Ectodermal cell (in vitro differentiated cells): Measurements from ENCODE around the gene GNG7.

Experiments
- H3K27ac ChIP-seq: 2 replicates; pipeline ENCODE4 v1.7.0; 2013; ENCODE audit warnings: mild to moderate bottlenecking, low read depth, low read length; ENCODE audit not compliant: insufficient read depth, poor library complexity, severe bottlenecking
- H3K27me3 ChIP-seq: 2 replicates; pipeline ENCODE4 v1.7.0; 2013; ENCODE audit warnings: mild to moderate bottlenecking, low read length; ENCODE audit not compliant: insufficient read depth, control insufficient read depth, poor library complexity, severe bottlenecking
- H3K36me3 ChIP-seq: one replicate; pipeline ENCODE4 v1.7.0; 2013; ENCODE audit warnings: low read length; ENCODE audit not compliant: control insufficient read depth, insufficient read depth
- H3K4me1 ChIP-seq: one replicate; pipeline ENCODE4 v1.7.0; 2013; ENCODE audit warnings: low read length; ENCODE audit not compliant: control insufficient read depth, insufficient read depth
- H3K4me3 ChIP-seq: 2 replicates; pipeline ENCODE4 v1.7.0; 2013; ENCODE audit warnings: low read depth, low read length, control low read depth; ENCODE audit not compliant: insufficient read depth
- H3K9me3 ChIP-seq: 2 replicates; pipeline ENCODE4 v1.7.0; 2013; ENCODE audit warnings: mild to moderate bottlenecking, low read length, moderate library complexity; ENCODE audit not compliant: control insufficient read depth
- WGBS, 2 experiments: methylation state at CpG; one replicate each; pipeline ENCODE4 v1.1.7; 2013; ENCODE audit warnings: missing lambda C conversion rate in 2 of 2; 5-methylcytosine and 5-hydroxymethylcytosine counted together

GNG7 gene

GRCh38 chr19:2488405-2488941 is 214.0 kb downstream of the GNG7 start:
- Histone ChIP-seq H3K27ac (no peak overlapping the region), H3K4me1 (peaks cover 7% of the 10 kb centered on the region), H3K27me3 (peaks cover 43% of the 10 kb centered on the region), H3K9me3 (no peaks in the 10 kb centered on the region), H3K4me3 (peak overlapping the region; percentile 26), H3K36me3 (no peaks in the 10 kb centered on the region)
- WGBS, 2 experiments = 36 to 37% methylated on average over 32 of the region's 32 CpGs

- Histone ChIP-seq H3K27ac (no peak overlapping the region), H3K4me1 (peaks cover 6% of the 10 kb centered on the region), H3K4me3 (no peak overlapping the region), H3K36me3 (no peaks in the 10 kb centered on the region), H3K27me3 (peaks cover 43% of the 10 kb centered on the region), H3K9me3 (no peaks in the 10 kb centered on the region)
- 43 to 48% methylated on average over 15 of the region's 15 CpGs for WGBS, 2 experiments
Observed at GRCh38 chr19:2487842-2488241, 214.7 kb downstream of the GNG7 start.

- no peak overlapping the region for H3K27ac ChIP-seq
- H3K9me3 ChIP-seq = no peaks in the 10 kb centered on the region
- peaks cover 43% of the 10 kb centered on the region for H3K27me3 ChIP-seq
- no peak overlapping the region for H3K4me3 ChIP-seq
- H3K4me1 ChIP-seq = peaks cover 6% of the 10 kb centered on the region
- H3K36me3 ChIP-seq = no peaks in the 10 kb centered on the region
- 90 to 91% methylated on average over 12 of the region's 12 CpGs for WGBS, 2 experiments
Observed at GRCh38 chr19:2487090-2487489, 215.4 kb downstream of the GNG7 start.

- WGBS, 2 experiments = 81 to 84% methylated on average over 8 of the region's 8 CpGs
- H3K27me3 ChIP-seq = peaks cover 39% of the 10 kb centered on the region
- H3K27ac ChIP-seq = no peak overlapping the region
- H3K9me3 ChIP-seq = no peaks in the 10 kb centered on the region
- H3K36me3 ChIP-seq = no peaks in the 10 kb centered on the region
- H3K4me3 ChIP-seq = no peak overlapping the region
- H3K4me1 ChIP-seq = peaks cover 6% of the 10 kb centered on the region
Observed at GRCh38 chr19:2485428-2485827, 217.1 kb downstream of the GNG7 start.

- H3K4me3 ChIP-seq = no peak overlapping the region
Observed at GRCh38 chr19:2484178-2484937, 218.1 kb downstream of the GNG7 start.

GRCh38 chr19:2483484-2484151 is 218.9 kb downstream of the GNG7 start:
- 87 to 93% methylated on average over 4 of the region's 4 CpGs for WGBS, 2 experiments
- H3K36me3 ChIP-seq = no peaks in the 10 kb centered on the region
- no peaks in the 10 kb centered on the region for H3K9me3 ChIP-seq
- H3K4me3 ChIP-seq = no peak overlapping the region
- H3K27ac ChIP-seq = no peak overlapping the region
- peaks cover 10% of the 10 kb centered on the region for H3K4me1 ChIP-seq
- peaks cover 42% of the 10 kb centered on the region for H3K27me3 ChIP-seq

More at GRCh38 chr19:2484178-2484937, 218.1 kb downstream of the GNG7 start:
- Histone ChIP-seq H3K36me3 (no peaks in the 10 kb centered on the region), H3K9me3 (no peaks in the 10 kb centered on the region), H3K27me3 (peaks cover 42% of the 10 kb centered on the region), H3K27ac (no peak overlapping the region), H3K4me1 (peaks cover 6% of the 10 kb centered on the region)
- 90 to 93% methylated on average over 12 to 13 of the region's 13 CpGs for WGBS, 2 experiments

- Histone ChIP-seq H3K27ac (no peak overlapping the region), H3K4me1 (peaks cover 13% of the 10 kb centered on the region), H3K9me3 (no peaks in the 10 kb centered on the region), H3K36me3 (no peaks in the 10 kb centered on the region), H3K27me3 (peaks cover 42% of the 10 kb centered on the region), H3K4me3 (no peak overlapping the region)
- WGBS, 2 experiments = 92 to 95% methylated on average over 4 to 6 of the region's 6 CpGs
Observed at GRCh38 chr19:2483084-2483483, 219.4 kb downstream of the GNG7 start.

- Histone ChIP-seq H3K36me3 (no peaks in the 10 kb centered on the region), H3K27ac (no peak overlapping the region), H3K9me3 (no peaks in the 10 kb centered on the region), H3K27me3 (peaks cover 42% of the 10 kb centered on the region), H3K4me3 (no peak overlapping the region), H3K4me1 (peaks cover 18% of the 10 kb centered on the region)
- WGBS, 2 experiments = 84 to 89% methylated on average over 11 of the region's 12 CpGs
Observed at GRCh38 chr19:2482354-2483038, 220.0 kb downstream of the GNG7 start.

- H3K27me3 ChIP-seq = peaks cover 46% of the 10 kb centered on the region
- no peak overlapping the region for H3K4me3 ChIP-seq
- H3K27ac ChIP-seq = no peak overlapping the region
- H3K4me1 ChIP-seq = peaks cover 28% of the 10 kb centered on the region
- no peaks in the 10 kb centered on the region for H3K36me3 ChIP-seq
- WGBS, 2 experiments = 94 to 95% methylated on average over 16 of the region's 16 CpGs
- no peaks in the 10 kb centered on the region for H3K9me3 ChIP-seq
Observed at GRCh38 chr19:2481466-2481865, 221.0 kb downstream of the GNG7 start.
